Activated CD4-positive, alpha-beta T cell treated with anti-CD3 and anti-CD28 coated beads for 36 hours (primary cell): ENCODE results near the gene ARMH1. TPM values are rescaled to one million over a fixed set of nuclear protein-coding genes. Genes with fewer than 3 reads are reported as not detected.
"Not testable (repeated sequence)": the region's sequence is repeated elsewhere in the genome, so short reads cannot be mapped to it uniquely, and the experiment has no call there.

Source experiments
- ATAC-seq: fragments of 200-7000 bp; cut with Tn5 transposase; one replicate; pipeline ENCODE4 v1.10.0; 2021; ENCODE audit warnings: mild to moderate bottlenecking, moderate library complexity
- CTCF ChIA-PET: fragments of 350-600 bp; sonication (Branson Sonifier 250); formaldehyde crosslinking; loops from one replicate; lab custom pipeline; 2021; ENCODE audit warnings: antibody characterized with exemption; lab: Charles Lee
- POLR2A ChIA-PET: fragments of 350-600 bp; sonication (Branson Sonifier 250); formaldehyde crosslinking; loops from one replicate; lab custom pipeline; 2021; ENCODE audit warnings: antibody characterized with exemption, inconsistent platforms; lab: Charles Lee
- DNase-seq: peaks from one replicate; pipeline ENCODE4 v3.0.0-alpha.2; 2020
- H3K27ac Mint-ChIP-seq: one replicate; pipeline ENCODE4 v1.8.0; 2021; ENCODE audit warnings: mixed read lengths
- H3K27me3 Mint-ChIP-seq: one replicate; pipeline ENCODE4 v1.8.0; 2021; ENCODE audit warnings: mixed read lengths
- H3K36me3 Mint-ChIP-seq: one replicate; pipeline ENCODE4 v1.8.0; 2021; ENCODE audit warnings: low read depth, mixed read lengths
- H3K4me1 Mint-ChIP-seq: one replicate; pipeline ENCODE4 v1.8.0; 2021; ENCODE audit warnings: mixed read lengths
- H3K4me3 Mint-ChIP-seq: one replicate; pipeline ENCODE4 v1.8.0; 2021; ENCODE audit warnings: mild to moderate bottlenecking, moderate library complexity, mixed read lengths
- H3K9me3 Mint-ChIP-seq: one replicate; pipeline ENCODE4 v1.8.0; 2021; ENCODE audit warnings: low read depth, mixed read lengths
- intact Hi-C, 2 experiments: fragments of 100-400 bp; cut with DNase I in 1 of 2; cut with micrococcal nuclease in 1 of 2; formaldehyde crosslinking; loops; one replicate each; pipeline versions ENCODE4 v1.14.2 to v1.15.1; 2022 to 2024; cut with DNase I, micrococcal nuclease
- total RNA-seq, 2 experiments: library from RNA; stranded (reverse); gene quantifications; one replicate each; pipeline ENCODE4 v1.2.3, GENCODE V29; 2021

ARMH1 gene
- total RNA-seq, 2 experiments from 2014 or later: 67.3 to 75.1 TPM

DNA sequence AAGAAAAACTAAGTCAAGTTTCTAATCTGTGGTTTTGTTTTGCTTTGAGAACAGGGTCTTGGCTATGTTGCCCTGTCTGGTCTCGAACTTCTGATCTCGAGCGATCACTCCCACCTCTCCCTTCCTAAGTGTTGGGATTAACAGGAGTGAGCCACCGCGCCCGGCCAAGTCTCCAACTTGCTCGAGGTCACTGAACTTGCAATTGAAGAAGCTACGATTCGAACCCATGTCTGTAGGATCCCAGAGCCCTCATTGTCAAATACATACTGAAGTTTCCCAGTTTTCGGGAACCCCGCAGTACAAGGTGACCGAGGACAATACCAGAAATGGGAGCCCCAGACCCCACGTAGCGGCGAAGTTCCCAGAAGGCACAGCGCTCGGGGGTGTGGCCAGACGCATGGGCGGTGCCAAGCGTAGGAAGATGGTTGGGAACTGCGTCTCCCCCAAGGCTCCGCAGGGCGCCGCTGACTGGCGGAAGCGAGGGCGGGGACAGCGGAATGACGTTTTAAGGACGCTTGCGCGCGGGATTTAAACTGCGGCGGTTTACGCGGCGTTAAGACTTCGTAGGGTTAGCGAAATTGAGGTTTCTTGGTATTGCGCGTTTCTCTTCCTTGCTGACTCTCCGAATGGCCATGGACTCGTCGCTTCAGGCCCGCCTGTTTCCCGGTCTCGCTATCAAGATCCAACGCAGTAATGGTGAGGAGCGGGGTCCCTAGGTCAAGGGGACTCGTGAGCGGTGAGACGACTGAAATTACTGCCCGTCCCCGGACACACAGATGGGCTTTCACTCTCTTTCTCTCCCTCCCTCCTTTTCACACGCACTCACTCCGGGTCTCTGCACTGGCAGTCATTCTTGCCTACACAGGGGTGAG, 65.0 kb downstream of the ARMH1 start, which contains the start of gene KIF2C:
TSS of gene KIF2C (plus strand) at position 531 of the 872 bp plus-strand sequence. CDS start at position 627, 96 bp downstream.
- DNase-seq (peak; percentile 99), ATAC-seq (peak; percentile 98)
- H3K4me3 Mint-ChIP-seq: peak within 1 kb of the TSS; percentile 98
- CTCF ChIA-PET: interaction anchor here (1.2 kb wide), 1 partner anchor 46 kb away, joined by 4 read pairs; no protein-coding TSS in a partner anchor
- no peaks in the 10 kb centered on the region for H3K27me3 Mint-ChIP-seq
- no peaks in the 10 kb centered on the region for H3K9me3 Mint-ChIP-seq
- peaks cover 34% of the 10 kb centered on the region for H3K36me3 Mint-ChIP-seq
- POLR2A ChIA-PET: interaction anchor here (1.4 to 2.3 kb wide), 4 partner anchors 9 to 80 kb away, joined by 5 to 12 read pairs (median 7); partner anchors contain the start of genes BTBD19 and DYNLT4
- H3K4me1 Mint-ChIP-seq: peaks cover 26% of the 10 kb centered on the region
- intact Hi-C loops: loop anchor here (1.0 to 10.0 kb wide), 15 partner anchors 8 to 845 kb away; partner anchors contain the start of genes RNU5D-1 (in 2 of the 2), RPS8 (in 2 of the 2), ARMH1 (in 1 of the 2) and DYNLT4 (in 1 of the 2)
- H3K27ac Mint-ChIP-seq: peak within 1 kb of the TSS; percentile 94

DNA sequence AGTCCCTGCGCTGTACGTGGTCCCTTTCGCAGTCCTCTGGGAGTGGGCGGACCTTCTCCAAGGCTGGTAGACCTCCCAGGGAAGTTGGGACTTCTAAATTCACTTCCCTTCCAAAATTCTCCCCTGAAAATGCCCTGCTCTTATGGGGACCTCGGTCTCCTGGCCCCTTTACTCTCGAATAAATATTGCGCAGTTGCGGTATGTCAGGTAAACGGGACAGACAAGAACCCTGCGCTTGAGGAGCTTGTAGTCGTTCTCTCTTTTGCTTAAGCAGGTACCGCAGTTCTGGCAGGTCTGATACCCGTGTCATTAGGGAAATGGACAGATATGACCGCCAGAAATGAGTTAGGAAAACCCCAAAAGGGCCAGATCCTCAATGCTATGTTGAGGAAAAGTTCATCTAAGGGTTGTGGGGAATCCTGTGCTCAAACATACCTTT, 65.7 kb downstream of the ARMH1 start:
- no peak for DNase-seq
- Mint-ChIP-seq H3K4me1 (peaks cover 26% of the 10 kb centered on the region), H3K27ac (peak overlapping the region; percentile 92), H3K27me3 (no peaks in the 10 kb centered on the region), H3K4me3 (peak overlapping the region; percentile 98), H3K36me3 (peaks cover 37% of the 10 kb centered on the region), H3K9me3 (no peaks in the 10 kb centered on the region)
- ATAC-seq: no peak
- ChIA-PET POLR2A (interaction anchor here (1.4 to 2.3 kb wide), 4 partner anchors 10 to 79 kb away, joined by 5 to 12 read pairs (median 7); partner anchors contain the start of genes BTBD19 and DYNLT4), CTCF (interaction anchor here (0.6 to 2.2 kb wide), 4 partner anchors 9 to 45 kb away, joined by 3 to 15 read pairs (median 4); partner anchors contain the start of genes RNU5D-1 and RPS8)
- intact Hi-C loops: no loop called here

DNA sequence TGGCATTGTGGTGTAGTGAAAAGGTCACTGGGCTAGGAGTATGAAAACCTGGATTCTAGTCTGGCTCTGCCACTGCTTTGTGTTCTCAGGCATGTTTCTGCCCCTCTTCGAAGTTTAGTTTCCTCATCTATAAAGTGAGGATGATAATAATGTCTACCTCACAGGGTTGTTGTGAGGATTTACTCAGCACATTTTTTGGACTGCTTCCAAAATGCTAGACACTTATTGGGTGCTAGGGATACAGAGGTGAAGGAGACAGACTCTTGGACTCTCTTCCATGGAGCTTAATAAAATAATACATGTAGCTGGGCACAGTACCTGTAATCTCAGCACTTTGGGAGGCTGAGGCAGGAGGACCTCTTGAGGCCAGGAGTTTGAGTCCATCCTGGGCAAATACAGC, 68.7 kb downstream of the ARMH1 start:
- peak overlapping the region; percentile 43 for H3K4me3 Mint-ChIP-seq
- peaks cover 52% of the 10 kb centered on the region for H3K36me3 Mint-ChIP-seq
- DNase-seq (no peak), ATAC-seq (no peak)
- H3K9me3 Mint-ChIP-seq: no peaks in the 10 kb centered on the region
- intact Hi-C loops: no loop called here
- POLR2A ChIA-PET: interaction anchor here (0.5 to 3.5 kb wide), 5 partner anchors 12 to 76 kb away, joined by 5 to 11 read pairs (median 7); no protein-coding TSS in a partner anchor
- peaks cover 26% of the 10 kb centered on the region for H3K4me1 Mint-ChIP-seq
- CTCF ChIA-PET: interaction anchor here (0.5 to 1.0 kb wide), 6 partner anchors 13 to 618 kb away, joined by 3 to 6 read pairs (median 3); no protein-coding TSS in a partner anchor
- peak overlapping the region; percentile 14 for H3K27ac Mint-ChIP-seq
- no peaks in the 10 kb centered on the region for H3K27me3 Mint-ChIP-seq

DNA sequence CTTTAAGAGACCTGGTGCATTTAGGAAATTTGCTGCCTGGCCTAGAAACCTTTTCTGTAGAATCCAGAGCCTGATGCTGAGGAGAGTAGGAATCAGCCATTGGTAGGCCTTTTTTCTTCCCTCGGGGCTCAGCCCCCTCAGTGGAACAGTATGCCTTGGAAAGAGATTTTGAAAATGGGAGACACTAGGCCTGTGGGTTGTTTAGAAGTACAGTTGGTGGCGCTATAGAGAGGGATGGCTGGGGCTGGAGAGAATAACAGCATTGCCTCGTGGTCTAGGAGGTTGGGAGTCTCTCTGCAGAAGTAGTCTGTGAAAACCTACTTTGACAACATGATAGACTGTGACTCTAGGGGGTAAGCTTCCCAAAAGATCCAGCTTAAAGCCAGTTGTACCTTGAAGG, 73.4 kb downstream of the ARMH1 start:
- Mint-ChIP-seq H3K27ac (no peak overlapping the region), H3K9me3 (no peaks in the 10 kb centered on the region), H3K27me3 (no peaks in the 10 kb centered on the region), H3K36me3 (peaks cover 50% of the 10 kb centered on the region), H3K4me3 (no peak overlapping the region), H3K4me1 (peaks cover 7% of the 10 kb centered on the region)
- intact Hi-C loops: no loop called here
- DNase-seq (no peak), ATAC-seq (no peak)
- CTCF ChIA-PET: interaction anchor here (0.6 to 1.2 kb wide), 5 partner anchors 12 to 510 kb away, joined by 3 to 5 read pairs (median 3); no protein-coding TSS in a partner anchor
- POLR2A ChIA-PET: interaction anchor here (0.9 kb wide), 2 partner anchors 27 to 28 kb away, joined by 3 read pairs; partner anchors contain the start of gene RPS8

DNA sequence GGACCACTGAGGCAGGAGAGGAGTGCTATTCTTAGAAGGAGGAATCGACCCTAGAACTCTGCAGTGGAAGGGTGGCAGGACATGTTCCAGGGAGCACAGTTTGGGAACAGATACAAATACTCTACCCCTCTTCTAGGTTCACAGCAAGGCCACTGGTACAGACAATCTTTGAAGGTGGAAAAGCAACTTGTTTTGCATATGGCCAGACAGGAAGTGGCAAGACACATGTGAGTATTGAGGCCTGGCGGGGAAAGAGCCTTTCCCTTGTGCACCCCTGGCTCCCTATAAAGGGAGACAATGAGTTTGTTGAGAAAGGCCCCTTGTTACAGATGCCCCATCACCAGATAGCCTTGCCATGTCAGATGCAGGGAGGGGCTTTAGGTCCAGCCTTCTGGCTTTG, 82.9 kb downstream of the ARMH1 start:
- Mint-ChIP-seq H3K36me3 (peaks cover 76% of the 10 kb centered on the region), H3K27me3 (no peaks in the 10 kb centered on the region), H3K4me3 (no peak overlapping the region), H3K9me3 (no peaks in the 10 kb centered on the region), H3K27ac (no peak overlapping the region), H3K4me1 (peaks cover 2% of the 10 kb centered on the region)
- DNase-seq (no peak), ATAC-seq (no peak)
- CTCF ChIA-PET: no interaction called here
- POLR2A ChIA-PET: no interaction called here
- intact Hi-C loops: no loop called here

DNA sequence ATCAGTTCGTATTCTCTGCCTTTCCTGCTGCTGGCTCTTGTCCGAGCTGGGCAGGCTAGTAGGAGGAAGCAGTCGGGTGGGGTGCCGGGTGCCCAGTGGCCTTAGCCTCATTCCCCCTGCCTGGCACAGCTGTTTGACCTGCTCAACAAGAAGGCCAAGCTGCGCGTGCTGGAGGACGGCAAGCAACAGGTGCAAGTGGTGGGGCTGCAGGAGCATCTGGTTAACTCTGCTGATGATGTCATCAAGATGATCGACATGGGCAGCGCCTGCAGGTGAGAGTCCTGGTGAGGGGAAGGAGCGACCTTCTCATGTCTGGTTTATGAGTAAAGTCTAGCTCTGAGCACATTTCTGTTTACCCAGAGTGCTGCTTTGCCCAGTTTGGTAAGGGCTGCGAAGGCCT, 84.6 kb downstream of the ARMH1 start:
- Mint-ChIP-seq H3K9me3 (no peaks in the 10 kb centered on the region), H3K27me3 (no peaks in the 10 kb centered on the region), H3K27ac (no peak overlapping the region), H3K36me3 (peaks cover 73% of the 10 kb centered on the region), H3K4me3 (no peak overlapping the region), H3K4me1 (no peaks in the 10 kb centered on the region)
- intact Hi-C loops: no loop called here
- ChIA-PET CTCF (interaction anchor here (1.4 kb wide), 1 partner anchor 10 kb away, joined by 5 read pairs; no protein-coding TSS in a partner anchor), POLR2A (interaction anchor here (0.8 to 2.1 kb wide), 2 partner anchors 9 to 38 kb away, joined by 8 to 10 read pairs; no protein-coding TSS in a partner anchor)
- ATAC-seq: no peak
- no peak for DNase-seq

DNA sequence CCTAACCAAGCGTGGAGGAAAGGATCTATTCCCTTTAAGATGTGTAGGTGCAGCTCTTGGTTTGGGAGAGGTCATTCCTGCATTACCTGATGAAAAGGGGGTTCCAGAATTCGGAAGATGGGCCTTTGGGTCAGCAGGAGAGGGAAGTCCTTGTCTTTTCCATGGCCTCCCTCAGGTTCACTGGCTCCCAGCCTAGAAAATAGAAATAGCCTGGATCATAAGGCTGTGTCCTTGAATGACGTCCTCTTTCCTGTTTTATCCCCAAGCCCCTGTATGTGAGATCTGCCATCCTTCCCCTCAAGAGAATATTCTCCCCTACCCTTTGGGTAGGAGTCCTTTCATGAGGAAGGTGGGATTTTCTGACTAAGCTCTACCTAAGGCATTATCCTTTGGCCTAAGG, 86.4 kb downstream of the ARMH1 start:
- ATAC-seq (no peak), DNase-seq (no peak)
- Mint-ChIP-seq H3K4me1 (no peaks in the 10 kb centered on the region), H3K4me3 (no peak overlapping the region), H3K27me3 (no peaks in the 10 kb centered on the region), H3K27ac (no peak overlapping the region), H3K36me3 (peaks cover 61% of the 10 kb centered on the region), H3K9me3 (no peaks in the 10 kb centered on the region)
- intact Hi-C loops: no loop called here
- ChIA-PET CTCF (no interaction called here), POLR2A (interaction anchor here (1.6 kb wide), 1 partner anchor 58 kb away, joined by 7 read pairs; no protein-coding TSS in a partner anchor)

DNA sequence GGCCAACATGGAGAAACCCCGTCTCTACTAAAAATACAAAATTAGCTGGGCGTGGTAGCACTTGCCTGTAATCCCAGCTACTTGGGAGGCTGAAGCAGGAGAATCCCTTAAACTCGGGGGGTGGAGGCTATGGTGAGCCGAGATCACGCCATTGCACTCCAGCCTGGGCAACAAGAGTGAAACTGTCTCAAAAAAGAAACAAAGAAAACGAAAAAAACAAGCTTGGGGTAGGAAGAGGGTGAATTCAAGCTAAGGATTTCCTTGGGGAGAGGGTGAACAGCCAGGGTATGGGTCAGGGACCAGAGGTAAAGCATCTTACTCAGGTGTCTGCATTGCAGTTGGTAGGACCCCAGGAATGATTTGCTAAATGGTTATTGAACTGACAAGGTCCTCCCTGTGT, 91.9 kb downstream of the ARMH1 start:
- DNase-seq, H3K9me3 Mint-ChIP-seq, H3K4me1 Mint-ChIP-seq, H3K27me3 Mint-ChIP-seq, intact Hi-C loops, H3K27ac Mint-ChIP-seq, H3K4me3 Mint-ChIP-seq, ATAC-seq: not testable (repeated sequence)
- ChIA-PET POLR2A (interaction anchor here (1.5 to 2.2 kb wide), 3 partner anchors 9 to 53 kb away, joined by 5 to 9 read pairs (median 8); partner anchors contain the start of gene RPS8), CTCF (interaction anchor here (0.6 to 1.3 kb wide), 3 partner anchors 20 to 126 kb away, joined by 3 to 5 read pairs (median 3); no protein-coding TSS in a partner anchor)
- H3K36me3 Mint-ChIP-seq: peaks cover 35% of the 10 kb centered on the region

Other genes with a start within 250 kb of the ARMH1 start
- gene TMEM53, start 233 bp upstream of the ARMH1 start, total RNA-seq: 1 to 10 TPM; 4.3 to 5.5 TPM
- not detected for gene RNU5D-1, start 56.5 kb downstream of the ARMH1 start, total RNA-seq
- 100 to 1,000 TPM; 101 to 119 TPM for gene KIF2C, start 65.1 kb downstream of the ARMH1 start, total RNA-seq
- gene RPS8, start 100.8 kb downstream of the ARMH1 start, total RNA-seq: 1,000 to 10,000 TPM; 3,005 to 3,275 TPM
- under 1 TPM; 0.69 to 0.71 TPM for gene BEST4, start 113.5 kb downstream of the ARMH1 start, total RNA-seq
- gene PLK3, start 125.7 kb downstream of the ARMH1 start, total RNA-seq: 10 to 100 TPM; 52.1 to 52.7 TPM
- gene DYNLT4, start 132.6 kb downstream of the ARMH1 start, total RNA-seq: under 1 TPM in 1 of 2 experiments, not detected in 1; 0.32 TPM
- 10 to 100 TPM; 16.7 to 17.2 TPM for gene BTBD19, start 133.8 kb downstream of the ARMH1 start, total RNA-seq
- gene PTCH2, start 168.5 kb downstream of the ARMH1 start, total RNA-seq: under 1 TPM; 0.37 to 0.69 TPM